Endothelial cell of umbilical vein (primary cell): ENCODE data around the gene LGALS12.

Experiments
- EZH2 ChIP-seq: IDR thresholded peaks from 2 replicates; pipeline ENCODE4 v1.6.1; 2012; ENCODE audit warnings: borderline replicate concordance, low read depth, mild to moderate bottlenecking, moderate library complexity, low read length, inconsistent platforms; ENCODE audit not compliant: severe bottlenecking
- MYC ChIP-seq: IDR thresholded peaks from one replicate; pipeline ENCODE4 v1.6.1; 2011; ENCODE audit warnings: mild to moderate bottlenecking, low read depth, low read length
- POLR2A ChIP-seq: IDR thresholded peaks from 2 replicates; pipeline ENCODE4 v1.6.1; 2012; ENCODE audit warnings: low read depth, mild to moderate bottlenecking, control low read depth, low read length
- POLR2AphosphoS5 ChIP-seq: IDR thresholded peaks from 2 replicates; pipeline ENCODE4 v1.6.1; 2012; ENCODE audit warnings: low read depth, mild to moderate bottlenecking, control low read depth, low read length, moderate library complexity; ENCODE audit not compliant: insufficient read depth
- TF ChIP-seq, protein P1 (sequence below), 2 donors: IDR thresholded peaks; 1 replicate in 1 of 2; 2 replicates in 1 of 2; pipeline ENCODE4 v1.5.1; 2011; ENCODE audit warnings: low read length in 2 of 2, mild to moderate bottlenecking in 2 of 2, moderate library complexity in 2 of 2, control low read depth in 1 of 2, inconsistent platforms in 1 of 2, low read depth in 1 of 2; ENCODE audit not compliant: insufficient read depth in 1 of 2; ENCODE audit errors: extremely low read depth in 1 of 2

GRCh38 chr11:63504054-63504453 lies 1.8 kb upstream of the LGALS12 start:
- TF ChIP-seq, protein P1, sequence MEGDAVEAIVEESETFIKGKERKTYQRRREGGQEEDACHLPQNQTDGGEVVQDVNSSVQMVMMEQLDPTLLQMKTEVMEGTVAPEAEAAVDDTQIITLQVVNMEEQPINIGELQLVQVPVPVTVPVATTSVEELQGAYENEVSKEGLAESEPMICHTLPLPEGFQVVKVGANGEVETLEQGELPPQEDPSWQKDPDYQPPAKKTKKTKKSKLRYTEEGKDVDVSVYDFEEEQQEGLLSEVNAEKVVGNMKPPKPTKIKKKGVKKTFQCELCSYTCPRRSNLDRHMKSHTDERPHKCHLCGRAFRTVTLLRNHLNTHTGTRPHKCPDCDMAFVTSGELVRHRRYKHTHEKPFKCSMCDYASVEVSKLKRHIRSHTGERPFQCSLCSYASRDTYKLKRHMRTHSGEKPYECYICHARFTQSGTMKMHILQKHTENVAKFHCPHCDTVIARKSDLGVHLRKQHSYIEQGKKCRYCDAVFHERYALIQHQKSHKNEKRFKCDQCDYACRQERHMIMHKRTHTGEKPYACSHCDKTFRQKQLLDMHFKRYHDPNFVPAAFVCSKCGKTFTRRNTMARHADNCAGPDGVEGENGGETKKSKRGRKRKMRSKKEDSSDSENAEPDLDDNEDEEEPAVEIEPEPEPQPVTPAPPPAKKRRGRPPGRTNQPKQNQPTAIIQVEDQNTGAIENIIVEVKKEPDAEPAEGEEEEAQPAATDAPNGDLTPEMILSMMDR (IDR thresholded peaks at IDR 0.05; ENCODE audit: extremely low read depth in 1 of 2, insufficient read depth in 1 of 2, low read depth in 1 of 2, low read length in 2 of 2), result no peak
- no peak for TF ChIP-seq POLR2AphosphoS5
- TF ChIP-seq POLR2A, result no peak
- TF ChIP-seq EZH2, result no peak
- no peak for TF ChIP-seq MYC
